GM18508 (cell line): ENCODE data around the gene KRTAP10-7.
"Not testable (repeated sequence)": the region's sequence is repeated elsewhere in the genome, so short reads cannot be mapped to it uniquely, and the experiment has no call there.

Experiments used
- ATAC-seq: cut with Tn5 transposase; IDR thresholded peaks from one replicate; pipeline ENCODE4 v1.9.1; 2021; ENCODE audit warnings: moderate number of reproducible peaks; ENCODE audit not compliant: insufficient read depth, unreplicated experiment

The KRTAP10-7 gene

DNA sequence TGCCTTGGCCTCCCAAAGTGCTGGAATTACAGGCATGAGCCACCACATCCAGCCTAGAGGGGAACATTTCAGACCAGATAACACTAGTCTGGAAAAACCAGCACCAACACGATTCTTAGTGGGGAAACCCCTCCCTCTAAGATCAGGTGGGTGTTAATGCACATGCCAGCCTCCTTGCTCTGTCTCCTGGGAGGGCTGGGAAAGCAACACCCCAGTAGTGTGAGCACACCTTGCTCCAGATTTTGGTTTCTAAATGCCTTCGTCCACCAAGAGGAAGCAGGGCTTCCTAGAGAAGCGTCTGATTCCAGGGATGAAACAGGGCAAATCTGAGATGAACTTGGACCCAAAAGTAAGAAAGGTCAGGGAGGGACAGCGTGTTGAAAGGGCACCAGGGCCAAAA, 29.1 kb upstream of the KRTAP10-7 start:
- ATAC-seq: no peak

- no peak for ATAC-seq
Measured at GRCh38 chr21:44571844-44572782, 28.3 kb upstream of the KRTAP10-7 start.

DNA sequence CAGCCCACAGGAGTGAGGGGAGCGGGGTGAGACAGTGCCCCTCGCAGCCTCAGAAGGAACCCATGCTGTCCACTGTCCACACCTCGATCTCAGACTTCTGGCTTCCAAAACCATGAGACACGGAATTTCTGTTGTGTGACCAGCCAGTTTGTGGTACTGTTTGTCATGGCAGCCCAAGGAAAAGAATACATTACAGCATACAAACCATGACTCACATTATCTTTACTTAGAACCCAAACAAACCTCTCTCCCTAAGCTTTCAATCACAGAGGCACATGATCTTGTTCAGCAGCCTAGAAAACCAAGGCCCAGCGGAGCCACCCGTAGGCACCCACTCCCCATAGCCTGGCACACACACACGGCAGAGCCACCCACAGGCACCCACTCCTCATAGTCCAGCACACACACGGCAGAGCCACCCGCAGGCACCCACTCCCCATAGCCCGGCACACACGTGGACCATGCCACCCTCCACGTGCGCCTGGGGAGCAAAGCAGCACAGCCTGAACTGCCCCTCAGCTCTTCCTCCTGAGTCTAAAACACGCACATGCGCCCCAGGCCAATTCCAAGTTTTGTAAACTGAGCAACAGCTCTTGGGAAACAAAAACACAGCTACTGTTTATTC, 27.3 kb upstream of the KRTAP10-7 start:
- no peak for ATAC-seq

- not testable (repeated sequence) for ATAC-seq
Measured at GRCh38 chr21:44573630-44574456, 26.6 kb upstream of the KRTAP10-7 start, which contains the start of gene KRTAP10-4. TSS of gene KRTAP10-4 (plus strand) at chr21:44573729. CDS start at chr21:44573759, 30 bp downstream.

DNA sequence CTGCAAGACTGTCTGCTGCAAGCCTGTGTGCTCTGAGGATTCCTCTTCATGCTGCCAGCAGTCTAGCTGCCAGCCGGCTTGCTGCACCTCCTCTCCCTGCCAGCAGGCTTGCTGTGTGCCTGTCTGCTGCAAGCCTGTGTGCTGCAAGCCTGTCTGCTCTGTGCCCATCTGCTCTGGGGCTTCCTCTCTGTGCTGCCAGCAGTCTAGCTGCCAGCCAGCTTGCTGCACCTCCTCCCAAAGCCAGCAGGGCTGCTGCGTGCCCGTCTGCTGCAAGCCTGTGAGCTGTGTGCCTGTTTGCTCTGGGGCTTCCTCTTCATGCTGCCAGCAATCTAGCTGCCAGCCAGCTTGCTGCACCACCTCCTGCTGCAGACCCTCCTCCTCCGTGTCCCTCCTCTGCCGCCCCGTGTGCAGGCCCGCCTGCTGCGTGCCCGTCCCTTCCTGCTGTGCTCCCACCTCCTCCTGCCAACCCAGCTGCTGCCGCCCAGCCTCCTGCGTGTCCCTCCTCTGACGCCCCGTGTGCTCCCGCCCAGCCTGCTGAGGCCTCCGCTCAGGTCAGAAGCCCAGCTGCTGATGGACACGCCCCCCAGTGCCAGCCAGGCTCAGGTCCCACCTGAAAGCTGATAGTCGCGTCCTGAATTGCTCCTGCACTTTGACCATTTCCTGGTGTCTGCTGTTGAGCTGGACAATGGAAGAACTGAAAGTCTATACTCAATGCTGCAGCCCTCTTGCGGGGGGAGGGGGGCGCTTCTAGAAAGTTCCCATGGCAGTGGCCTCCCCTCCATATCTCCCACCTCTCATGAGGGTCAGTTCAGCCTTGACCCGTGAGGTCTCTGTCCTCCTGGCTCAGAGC, 25.7 kb upstream of the KRTAP10-7 start:
- ATAC-seq: no peak

GRCh38 chr21:44575307-44576024, 24.9 kb upstream of the KRTAP10-7 start:
- ATAC-seq: no peak

DNA sequence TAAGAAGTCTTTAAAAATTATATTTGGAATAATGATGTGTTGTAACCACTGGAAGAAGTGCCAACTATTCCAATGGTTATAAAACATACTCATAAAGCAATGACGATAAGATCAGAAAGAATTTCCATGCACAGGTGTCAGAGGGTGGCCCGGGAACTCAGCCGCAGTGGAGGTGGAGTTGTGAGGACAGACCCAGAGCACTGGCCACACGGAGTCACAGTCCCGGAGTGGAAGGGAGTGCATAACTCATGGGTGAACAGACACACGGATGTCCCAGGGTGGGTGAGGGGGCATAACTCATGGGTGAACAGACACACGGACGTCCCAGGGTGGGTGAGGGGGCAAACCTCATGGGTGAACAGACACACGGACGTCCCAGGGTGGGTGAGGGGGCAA, 24.4 kb upstream of the KRTAP10-7 start:
- ATAC-seq: no peak

DNA sequence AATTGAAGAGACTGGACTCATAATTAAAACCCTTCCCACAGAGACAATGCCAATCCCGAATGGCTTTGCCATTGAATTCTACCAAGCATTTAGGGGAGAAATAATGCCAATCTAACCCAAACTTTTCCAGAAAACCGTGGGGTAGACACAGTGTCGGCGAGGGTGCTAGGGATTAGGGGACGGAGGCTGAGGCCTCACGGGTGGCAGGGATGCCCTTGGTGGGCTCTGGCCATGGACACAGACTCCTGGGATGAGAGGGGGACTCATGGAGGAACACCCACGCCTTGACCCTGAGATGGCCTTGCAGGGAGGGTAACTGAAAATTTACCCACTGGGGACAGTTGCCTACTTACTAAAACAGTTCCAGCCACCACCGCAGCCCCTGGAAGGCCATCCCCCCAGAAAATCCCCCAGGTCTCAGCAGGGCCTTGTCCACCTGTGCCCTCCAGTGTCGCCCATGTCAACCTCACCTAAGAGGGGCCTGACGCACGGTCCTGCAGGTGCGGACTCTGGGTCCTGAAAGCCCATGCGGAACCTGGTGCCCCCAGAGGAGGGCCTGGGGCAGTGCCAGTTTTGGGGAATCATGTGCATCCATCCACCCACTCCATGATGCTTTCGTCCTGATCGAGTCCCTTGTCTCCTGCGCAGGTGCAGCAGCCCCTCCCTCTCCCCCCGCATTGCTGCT, 21.9 kb upstream of the KRTAP10-7 start:
- no peak for ATAC-seq

- no peak for ATAC-seq
Measured at GRCh38 chr21:44579056-44579832, 21.2 kb upstream of the KRTAP10-7 start.

GRCh38 chr21:44579833-44580144, 20.6 kb upstream of the KRTAP10-7 start:
- ATAC-seq: no peak

GRCh38 chr21:44580231-44580821, 20.1 kb upstream of the KRTAP10-7 start, which contains the start of gene KRTAP10-5:
TSS of gene KRTAP10-5 (minus strand) at chr21:44580604. CDS start at chr21:44580578, 26 bp downstream.
- not testable (repeated sequence) for ATAC-seq

- ATAC-seq: no peak
Measured at GRCh38 chr21:44581158-44581557, 19.2 kb upstream of the KRTAP10-7 start.

- ATAC-seq: no peak
Measured at GRCh38 chr21:44582055-44582454, 18.3 kb upstream of the KRTAP10-7 start.

- ATAC-seq: no peak
Measured at GRCh38 chr21:44583089-44583799, 17.2 kb upstream of the KRTAP10-7 start.

DNA sequence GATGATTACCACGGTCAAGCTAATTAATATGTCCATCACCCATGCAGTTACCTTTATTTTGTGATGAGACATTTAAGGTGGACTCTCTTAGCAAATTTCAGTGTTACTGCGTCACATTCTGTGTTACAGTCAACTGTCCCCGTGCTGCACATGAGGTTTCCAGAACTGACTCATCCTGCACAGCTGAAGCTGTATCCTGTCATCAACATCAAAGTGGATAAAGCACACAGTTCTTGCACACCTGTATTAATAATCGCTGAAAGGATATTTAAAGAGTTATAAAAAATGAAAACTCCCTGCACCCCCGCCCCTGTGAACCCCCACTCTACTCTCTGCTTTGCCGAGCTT, 16.6 kb upstream of the KRTAP10-7 start:
- ATAC-seq: no peak

GRCh38 chr21:44585892-44586291, 14.5 kb upstream of the KRTAP10-7 start:
- ATAC-seq: no peak

GRCh38 chr21:44589094-44589493, 11.3 kb upstream of the KRTAP10-7 start:
- no peak for ATAC-seq
